MM.1S (cell line): Measurements from ENCODE around the gene SRC.

ENCODE experiments used
- DNase-seq: peaks from one replicate; pipeline ENCODE4 v3.0.0-alpha.2; 2015
- H2AFZ ChIP-seq: fragments of 300-600 bp; sonication (generic); 2 replicates; pipeline ENCODE4 v1.6.0; 2016; ENCODE audit warnings: antibody characterized with exemption, low read length
- H3F3A ChIP-seq: fragments of 300-600 bp; sonication (generic); 2 replicates; pipeline ENCODE4 v1.6.1; 2016; ENCODE audit warnings: mild to moderate bottlenecking, antibody characterized with exemption, low read length, moderate library complexity, mixed read lengths; ENCODE audit not compliant: insufficient read depth
- H3K27ac ChIP-seq: fragments of 300-600 bp; sonication (generic); 2 replicates; pipeline ENCODE4 v1.5.1; 2016; ENCODE audit warnings: mild to moderate bottlenecking, low read length
- H3K27me3 ChIP-seq: fragments of 300-600 bp; sonication (generic); replicated peaks from 2 replicates; pipeline ENCODE4 v1.6.0; 2016; ENCODE audit warnings: low read length; ENCODE audit not compliant: insufficient read depth
- H3K36me3 ChIP-seq: fragments of 300-600 bp; sonication (generic); replicated peaks from 2 replicates; pipeline ENCODE4 v1.6.1; 2016; ENCODE audit warnings: mild to moderate bottlenecking, low read length, mixed read lengths; ENCODE audit not compliant: insufficient read depth
- H3K4me1 ChIP-seq: fragments of 300-600 bp; sonication (generic); 2 replicates; pipeline ENCODE4 v1.6.1; 2016; ENCODE audit warnings: low read length, mixed read lengths
- H3K4me2 ChIP-seq: fragments of 300-600 bp; sonication (generic); 2 replicates; pipeline ENCODE4 v1.6.0; 2016; ENCODE audit warnings: low read depth, low read length
- H3K4me3 ChIP-seq: fragments of 300-600 bp; sonication (generic); 2 replicates; pipeline ENCODE4 v1.5.1; 2016; ENCODE audit warnings: low read length, mixed read lengths
- H3K79me2 ChIP-seq: fragments of 300-600 bp; sonication (generic); 2 replicates; pipeline ENCODE4 v1.6.1; 2016; ENCODE audit warnings: mixed run types, low read length, mixed read lengths
- H3K9ac ChIP-seq: fragments of 300-600 bp; sonication (generic); 2 replicates; pipeline ENCODE4 v1.6.1; 2016; ENCODE audit warnings: low read length, mixed read lengths
- H3K9me2 ChIP-seq: fragments of 300-600 bp; sonication (generic); replicated peaks from 2 replicates; pipeline ENCODE4 v1.6.1; 2016; ENCODE audit warnings: mild to moderate bottlenecking, low read length, mixed read lengths; ENCODE audit not compliant: insufficient read depth
- H3K9me3 ChIP-seq: fragments of 300-600 bp; sonication (generic); replicated peaks from 2 replicates; pipeline ENCODE4 v1.6.1; 2016; ENCODE audit warnings: mild to moderate bottlenecking, low read length, mixed read lengths; ENCODE audit not compliant: insufficient read depth
- H4K20me1 ChIP-seq: fragments of 300-600 bp; sonication (generic); 2 replicates; pipeline ENCODE4 v1.6.1; 2016; ENCODE audit warnings: mild to moderate bottlenecking, low read length, moderate library complexity, mixed read lengths; ENCODE audit not compliant: insufficient read depth
- CTCF ChIP-seq: fragments of 300-600 bp; sonication (generic); IDR thresholded peaks from 2 replicates; pipeline ENCODE4 v1.5.1; 2016; ENCODE audit warnings: antibody characterized with exemption, low read length, mixed read lengths
- EZH2 ChIP-seq: fragments of 300-600 bp; sonication (generic); optimal IDR thresholded peaks from 2 replicates; pipeline ENCODE3; 2017; ENCODE audit warnings: low read depth, mild to moderate bottlenecking, antibody characterized with exemption, low read length, mixed read lengths
- EZH2phosphoT487 ChIP-seq: fragments of 300-600 bp; sonication (generic); IDR thresholded peaks from 2 replicates; pipeline ENCODE4 v1.6.1; 2018; ENCODE audit warnings: antibody characterized with exemption, low read length

Gene SRC

GRCh38 chr20:37313546-37314091, 32.3 kb upstream of the SRC start:
- peaks cover 10% of the 10 kb centered on the region for H3K4me1 ChIP-seq
- H3K9ac ChIP-seq, result no peak overlapping the region
- H2AFZ ChIP-seq, result no peak overlapping the region
- H3K4me3 ChIP-seq, result no peak overlapping the region
- H3K9me2 ChIP-seq, result no peaks in the 10 kb centered on the region
- TF ChIP-seq EZH2 (no peak), EZH2phosphoT487 (no peak), CTCF (no peak)
- peaks cover 31% of the 10 kb centered on the region for H3K79me2 ChIP-seq
- H4K20me1 ChIP-seq, result no peaks in the 10 kb centered on the region
- no peak overlapping the region for H3K4me2 ChIP-seq
- no peaks in the 10 kb centered on the region for H3K36me3 ChIP-seq
- H3K27ac ChIP-seq, result no peak overlapping the region
- H3F3A ChIP-seq, result peaks cover 6% of the 10 kb centered on the region
- H3K9me3 ChIP-seq, result no peaks in the 10 kb centered on the region
- H3K27me3 ChIP-seq, result no peaks in the 10 kb centered on the region
- no peak for DNase-seq

GRCh38 chr20:37314099-37314498, 31.8 kb upstream of the SRC start:
- H3F3A ChIP-seq, result peaks cover 3% of the 10 kb centered on the region; the same call in 1 of the 2 replicates
- H3K36me3 ChIP-seq, result no peaks in the 10 kb centered on the region
- no peaks in the 10 kb centered on the region for H4K20me1 ChIP-seq
- H2AFZ ChIP-seq, result no peak overlapping the region
- H3K4me1 ChIP-seq, result peaks cover 7% of the 10 kb centered on the region
- H3K79me2 ChIP-seq, result peaks cover 30% of the 10 kb centered on the region
- no peak overlapping the region for H3K9ac ChIP-seq
- no peak overlapping the region for H3K27ac ChIP-seq
- H3K9me2 ChIP-seq, result no peaks in the 10 kb centered on the region
- TF ChIP-seq EZH2phosphoT487 (no peak), EZH2 (no peak), CTCF (no peak)
- no peak overlapping the region for H3K4me3 ChIP-seq
- no peaks in the 10 kb centered on the region for H3K9me3 ChIP-seq
- DNase-seq, result no peak
- no peaks in the 10 kb centered on the region for H3K27me3 ChIP-seq
- H3K4me2 ChIP-seq, result no peak overlapping the region

- H3K27me3 ChIP-seq, result no peaks in the 10 kb centered on the region
- no peak overlapping the region for H2AFZ ChIP-seq
- no peaks in the 10 kb centered on the region for H4K20me1 ChIP-seq
- no peak overlapping the region for H3K4me3 ChIP-seq
- no peaks in the 10 kb centered on the region for H3K36me3 ChIP-seq
- H3K79me2 ChIP-seq, result peaks cover 25% of the 10 kb centered on the region
- no peak overlapping the region for H3K9ac ChIP-seq
- peaks cover 2% of the 10 kb centered on the region for H3K4me1 ChIP-seq
- no peak overlapping the region for H3K27ac ChIP-seq
- TF ChIP-seq CTCF, result no peak
- TF ChIP-seq EZH2, result no peak
- TF ChIP-seq EZH2phosphoT487, result no peak
- no peak for DNase-seq
- H3F3A ChIP-seq, result no peaks in the 10 kb centered on the region
- H3K4me2 ChIP-seq, result no peak overlapping the region
- H3K9me3 ChIP-seq, result no peaks in the 10 kb centered on the region
- H3K9me2 ChIP-seq, result no peaks in the 10 kb centered on the region
Measured at GRCh38 chr20:37314617-37315016, 31.3 kb upstream of the SRC start.
